ENCODE data around the gene DACH1.

DACH1 gene

DNA sequence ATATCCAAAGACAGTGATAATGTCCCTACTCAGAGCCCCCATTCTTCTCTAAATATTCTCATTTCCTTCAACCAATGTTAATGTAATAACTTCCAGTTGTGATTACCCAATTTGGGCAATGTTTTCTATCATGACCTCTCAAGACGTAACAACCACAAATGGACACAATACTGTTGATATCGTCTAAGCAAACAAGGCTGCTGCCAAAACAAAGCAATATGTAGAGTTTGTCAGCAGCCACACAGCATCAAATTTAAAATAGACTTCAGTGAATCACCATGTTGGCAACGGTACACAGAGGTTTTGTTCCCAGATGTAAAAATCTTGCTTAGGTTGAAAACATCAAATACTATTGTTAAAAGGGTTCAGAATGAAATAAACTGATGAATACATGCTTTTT lies 205.1 kb downstream of the DACH1 start:
- TF ChIP-seq, protein P1, sequence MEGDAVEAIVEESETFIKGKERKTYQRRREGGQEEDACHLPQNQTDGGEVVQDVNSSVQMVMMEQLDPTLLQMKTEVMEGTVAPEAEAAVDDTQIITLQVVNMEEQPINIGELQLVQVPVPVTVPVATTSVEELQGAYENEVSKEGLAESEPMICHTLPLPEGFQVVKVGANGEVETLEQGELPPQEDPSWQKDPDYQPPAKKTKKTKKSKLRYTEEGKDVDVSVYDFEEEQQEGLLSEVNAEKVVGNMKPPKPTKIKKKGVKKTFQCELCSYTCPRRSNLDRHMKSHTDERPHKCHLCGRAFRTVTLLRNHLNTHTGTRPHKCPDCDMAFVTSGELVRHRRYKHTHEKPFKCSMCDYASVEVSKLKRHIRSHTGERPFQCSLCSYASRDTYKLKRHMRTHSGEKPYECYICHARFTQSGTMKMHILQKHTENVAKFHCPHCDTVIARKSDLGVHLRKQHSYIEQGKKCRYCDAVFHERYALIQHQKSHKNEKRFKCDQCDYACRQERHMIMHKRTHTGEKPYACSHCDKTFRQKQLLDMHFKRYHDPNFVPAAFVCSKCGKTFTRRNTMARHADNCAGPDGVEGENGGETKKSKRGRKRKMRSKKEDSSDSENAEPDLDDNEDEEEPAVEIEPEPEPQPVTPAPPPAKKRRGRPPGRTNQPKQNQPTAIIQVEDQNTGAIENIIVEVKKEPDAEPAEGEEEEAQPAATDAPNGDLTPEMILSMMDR (conservative IDR thresholded peaks at IDR 0.05; ENCODE audit: low read depth, low read length) = no peak
- DNase-seq (ENCODE audit: low read depth) = peak; percentile 82
- no peak overlapping the region for H3K4me3 ChIP-seq (ENCODE audit: low read depth, low read length)

DNA sequence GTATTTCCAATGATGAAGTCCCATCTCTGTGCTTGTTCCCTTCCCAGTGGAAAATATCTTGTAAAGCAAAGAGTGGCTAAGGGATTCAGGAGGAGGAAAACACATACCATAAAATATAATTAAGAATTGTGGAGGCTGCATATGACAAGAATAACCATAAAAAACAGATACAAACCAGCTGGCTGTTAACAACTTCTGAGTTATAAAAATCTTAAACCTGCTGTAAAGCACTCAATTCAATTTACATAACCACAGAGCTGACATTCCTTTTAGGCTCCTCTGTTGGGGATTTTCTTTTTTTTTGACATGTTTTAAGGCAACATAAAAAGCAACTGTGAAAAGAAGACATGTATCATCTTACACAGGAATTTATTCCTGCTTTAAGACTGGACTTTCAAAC lies 207.6 kb downstream of the DACH1 start:
- peak; percentile 27 for DNase-seq (ENCODE audit: low read depth)
- H3K4me3 ChIP-seq (ENCODE audit: low read depth, low read length) = no peak overlapping the region
- TF ChIP-seq, protein P1 (conservative IDR thresholded peaks at IDR 0.05; ENCODE audit: low read depth, low read length) = no peak

DNA sequence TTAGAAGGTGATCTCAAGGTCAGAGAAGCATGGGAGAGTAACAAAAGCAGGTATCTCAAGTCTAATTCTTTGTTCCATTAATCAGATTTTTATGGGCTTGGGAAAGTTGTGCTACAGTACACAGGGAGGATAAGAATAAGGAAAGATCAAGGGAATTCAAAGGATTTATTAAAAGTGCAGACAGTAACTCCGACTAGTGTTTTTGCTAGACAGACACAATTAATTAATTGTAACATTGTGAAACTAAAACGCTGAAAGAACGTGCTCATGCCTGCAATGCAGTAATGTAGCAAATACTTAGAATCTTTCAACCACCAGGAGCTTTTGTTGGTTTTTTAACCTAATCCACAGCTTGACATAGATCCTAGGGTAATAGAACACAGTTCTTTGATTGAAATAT lies 221.5 kb downstream of the DACH1 start:
- DNase-seq (ENCODE audit: low read depth) = no peak
- H3K4me3 ChIP-seq (ENCODE audit: low read depth, low read length) = no peak overlapping the region
- TF ChIP-seq, protein P1 (conservative IDR thresholded peaks at IDR 0.05; ENCODE audit: low read depth, low read length) = no peak

DNA sequence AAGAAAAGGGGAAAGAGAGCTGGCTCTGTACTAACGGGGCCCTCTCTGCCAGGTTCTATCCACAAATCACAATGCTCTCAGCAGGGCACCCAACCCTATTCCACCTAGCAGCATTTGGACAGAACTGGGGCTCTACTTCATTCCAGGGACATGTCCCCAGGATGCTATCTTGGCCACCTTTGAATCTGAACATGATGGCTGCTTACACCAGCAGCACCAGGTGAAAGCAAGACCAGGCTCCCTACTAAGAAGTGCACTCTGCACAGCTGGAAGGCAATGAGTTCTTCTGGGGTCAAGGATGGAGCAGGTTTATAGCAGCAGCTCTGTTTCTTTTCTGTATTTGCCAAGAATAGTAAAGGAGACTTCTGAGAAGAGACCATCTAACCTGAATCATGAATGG lies 222.4 kb downstream of the DACH1 start:
- TF ChIP-seq, protein P1 (conservative IDR thresholded peaks at IDR 0.05; ENCODE audit: low read depth, low read length) = no peak
- DNase-seq (ENCODE audit: low read depth) = no peak
- no peak overlapping the region for H3K4me3 ChIP-seq (ENCODE audit: low read depth, low read length)

DNA sequence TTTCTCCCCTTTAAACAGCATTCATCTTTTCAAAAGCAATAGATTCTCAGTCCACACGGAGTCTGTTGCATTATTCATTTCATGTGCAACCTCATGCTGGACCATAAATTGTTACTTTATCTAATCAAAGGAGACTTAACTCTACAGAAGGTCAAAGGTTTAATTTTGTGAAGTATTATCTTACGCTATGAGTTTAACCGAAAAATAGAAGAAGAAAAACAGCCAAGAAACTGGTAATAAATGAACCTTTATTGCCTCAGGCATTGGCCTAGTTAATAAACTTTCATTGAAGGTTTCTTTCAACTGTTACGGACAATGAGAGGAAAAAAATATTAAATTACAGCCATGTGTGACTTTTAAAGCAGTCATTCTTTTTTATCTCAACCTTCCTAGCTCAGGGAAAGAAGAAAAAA lies 223.6 kb downstream of the DACH1 start:
- TF ChIP-seq, protein P1 (conservative IDR thresholded peaks at IDR 0.05; ENCODE audit: low read depth, low read length) = no peak
- no peak for DNase-seq (ENCODE audit: low read depth)
- H3K4me3 ChIP-seq (ENCODE audit: low read depth, low read length) = no peak overlapping the region

DNA sequence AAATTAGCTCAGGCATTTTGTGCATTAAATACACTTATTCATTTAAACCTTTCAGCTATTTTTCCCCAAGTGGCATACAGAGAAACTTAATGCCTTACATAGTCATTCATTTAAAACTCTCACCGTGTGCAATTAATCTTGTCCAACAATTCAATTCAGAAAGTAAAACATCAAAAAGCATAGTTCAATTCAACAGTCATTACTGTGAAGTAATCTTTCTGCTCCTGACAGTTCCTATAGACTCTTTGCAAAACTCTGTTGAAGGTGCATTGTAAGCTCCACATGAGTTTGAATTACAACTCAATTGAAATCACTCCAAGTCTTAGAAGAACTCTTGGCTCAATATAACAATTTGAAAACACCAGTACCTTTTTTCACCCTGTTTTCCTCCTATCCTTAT lies 228.3 kb downstream of the DACH1 start:
- TF ChIP-seq, protein P1 (conservative IDR thresholded peaks at IDR 0.05; ENCODE audit: low read depth, low read length) = no peak
- no peak for DNase-seq (ENCODE audit: low read depth)
- H3K4me3 ChIP-seq (ENCODE audit: low read depth, low read length) = no peak overlapping the region

DNA sequence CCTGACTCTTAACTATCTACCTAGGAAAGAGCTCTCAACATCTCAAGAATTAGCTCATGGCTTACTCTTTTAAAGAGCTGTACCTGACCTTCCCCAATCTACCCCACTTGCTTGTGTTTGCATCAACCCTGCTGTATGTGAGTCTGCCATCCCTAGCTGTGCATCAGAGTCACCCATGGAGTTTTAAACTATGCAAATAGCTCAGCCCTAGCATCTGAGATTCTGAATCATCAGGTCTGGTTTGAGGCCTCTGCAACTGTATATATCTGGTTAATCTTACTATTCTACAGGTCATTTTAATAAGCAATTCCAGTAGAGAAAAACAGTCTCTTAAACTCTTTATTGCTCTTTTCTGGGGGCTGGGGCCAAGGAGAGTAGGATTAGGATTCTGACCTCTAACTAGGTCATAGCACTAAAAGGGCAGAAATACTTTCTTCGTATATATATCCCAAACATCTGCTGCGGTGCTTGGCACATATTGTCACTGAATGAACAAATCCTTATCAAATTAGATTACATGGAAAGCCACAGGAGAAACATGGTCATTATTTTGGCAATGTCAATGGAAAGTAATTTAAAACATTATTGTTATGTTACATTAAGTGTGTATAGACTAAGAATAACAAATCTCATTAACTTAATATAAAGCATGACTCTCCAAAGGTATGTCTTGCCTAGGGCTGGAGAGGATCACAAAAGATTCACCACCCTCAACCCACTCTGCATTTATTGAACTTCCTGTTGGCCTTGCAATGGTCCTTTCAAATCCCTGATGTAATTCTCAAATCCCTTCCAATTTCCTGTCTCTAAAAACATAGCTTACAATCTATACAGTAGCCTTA lies 232.2 kb downstream of the DACH1 start:
- H3K4me3 ChIP-seq (ENCODE audit: low read depth, low read length) = no peak overlapping the region
- peak; percentile 18 for DNase-seq (ENCODE audit: low read depth)
- TF ChIP-seq, protein P1 (conservative IDR thresholded peaks at IDR 0.05; ENCODE audit: low read depth, low read length) = no peak
